Osteocyte (in vitro differentiated cells): ENCODE results near the gene KPNA3. TPM values are rescaled to one million over a fixed set of nuclear protein-coding genes. Genes with fewer than 3 reads are reported as not detected.

Source experiments
- DNase-seq: peaks from one replicate; pipeline ENCODE4 v3.0.0; 2021; ENCODE audit warnings: mixed read lengths; ENCODE audit not compliant: unreplicated experiment; ENCODE audit errors: extremely low spot score
- H3K27ac Mint-ChIP-seq: one replicate; pipeline ENCODE4 v1.8.0; 2021; ENCODE audit warnings: mild to moderate bottlenecking, mixed read lengths; ENCODE audit not compliant: unreplicated experiment
- H3K27me3 Mint-ChIP-seq: one replicate; pipeline ENCODE4 v1.8.0; 2021; ENCODE audit warnings: mixed read lengths; ENCODE audit not compliant: unreplicated experiment
- H3K36me3 Mint-ChIP-seq: one replicate; pipeline ENCODE4 v1.8.0; 2021; ENCODE audit warnings: mixed read lengths; ENCODE audit not compliant: unreplicated experiment
- H3K4me1 Mint-ChIP-seq: one replicate; pipeline ENCODE4 v1.8.0; 2021; ENCODE audit warnings: mixed read lengths; ENCODE audit not compliant: unreplicated experiment
- H3K4me3 Mint-ChIP-seq: one replicate; pipeline ENCODE4 v1.8.0; 2021; ENCODE audit warnings: mild to moderate bottlenecking, moderate library complexity, mixed read lengths; ENCODE audit not compliant: unreplicated experiment
- H3K9me3 Mint-ChIP-seq: one replicate; pipeline ENCODE4 v1.8.0; 2021; ENCODE audit warnings: mixed read lengths; ENCODE audit not compliant: unreplicated experiment
- CTCF ChIP-seq: fragments of 200-600 bp; sonication (generic); IDR thresholded peaks from 2 replicates; pipeline ENCODE4 v1.5.0; 2021; ENCODE audit warnings: antibody characterized with exemption, mild to moderate bottlenecking, moderate library complexity
- total RNA-seq: library from RNA; stranded (reverse); gene quantifications from 2 replicates; pipeline ENCODE4 v1.2.1, GENCODE V29; 2021

Gene KPNA3
- total RNA-seq, 1 donor from 2014 or later: 39.9 TPM

DNA sequence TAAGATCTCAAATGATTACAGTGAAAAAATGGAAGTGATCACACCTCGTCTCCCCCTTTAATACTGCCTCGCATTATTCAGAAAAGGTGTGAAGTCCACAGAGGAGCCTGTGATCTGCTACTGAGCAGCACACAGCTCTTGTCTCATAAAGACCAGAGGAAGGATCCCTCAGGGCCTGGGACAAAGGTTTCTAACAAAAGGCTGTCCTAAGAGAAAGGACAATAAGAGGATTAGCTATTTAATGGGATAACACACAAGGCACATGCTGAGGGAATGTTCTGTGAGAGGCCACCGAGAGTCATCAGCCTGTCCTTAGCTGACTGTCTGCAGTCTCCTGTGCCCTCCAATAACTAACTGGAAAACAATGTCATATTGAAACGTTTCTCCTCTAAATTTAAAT, 127.9 kb downstream of the KPNA3 start:
- H3K27me3 Mint-ChIP-seq: no peaks in the 10 kb centered on the region
- peaks cover 26% of the 10 kb centered on the region for H3K36me3 Mint-ChIP-seq
- no peak for DNase-seq
- no peak for TF ChIP-seq CTCF
- no peaks in the 10 kb centered on the region for H3K9me3 Mint-ChIP-seq
- no peak overlapping the region for H3K27ac Mint-ChIP-seq
- no peak overlapping the region for H3K4me3 Mint-ChIP-seq
- H3K4me1 Mint-ChIP-seq: peaks cover 9% of the 10 kb centered on the region

DNA sequence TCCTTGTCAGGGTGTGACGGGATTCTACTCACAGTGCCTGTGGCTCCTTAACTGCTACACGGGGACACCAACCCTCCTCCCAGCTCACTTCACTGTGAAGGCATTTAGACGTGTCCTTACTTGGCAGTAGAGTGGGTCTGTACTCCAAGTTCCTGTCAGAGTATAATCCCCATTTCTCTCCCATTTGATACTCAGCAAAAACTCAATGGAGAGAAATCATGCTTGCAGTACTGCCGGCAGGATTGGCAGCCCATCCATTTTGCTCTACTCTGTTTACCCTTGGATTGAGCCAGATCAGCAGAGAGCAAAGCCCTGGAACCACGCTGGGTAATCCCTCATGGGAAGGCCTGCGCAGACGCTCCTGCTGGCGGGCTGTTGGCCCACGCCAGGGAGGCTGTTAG, 135.2 kb downstream of the KPNA3 start:
- Mint-ChIP-seq H3K4me1 (no peaks in the 10 kb centered on the region), H3K36me3 (peaks cover 8% of the 10 kb centered on the region), H3K9me3 (no peaks in the 10 kb centered on the region), H3K27me3 (no peaks in the 10 kb centered on the region), H3K27ac (no peak overlapping the region), H3K4me3 (no peak overlapping the region)
- no peak for DNase-seq
- TF ChIP-seq CTCF: no peak

DNA sequence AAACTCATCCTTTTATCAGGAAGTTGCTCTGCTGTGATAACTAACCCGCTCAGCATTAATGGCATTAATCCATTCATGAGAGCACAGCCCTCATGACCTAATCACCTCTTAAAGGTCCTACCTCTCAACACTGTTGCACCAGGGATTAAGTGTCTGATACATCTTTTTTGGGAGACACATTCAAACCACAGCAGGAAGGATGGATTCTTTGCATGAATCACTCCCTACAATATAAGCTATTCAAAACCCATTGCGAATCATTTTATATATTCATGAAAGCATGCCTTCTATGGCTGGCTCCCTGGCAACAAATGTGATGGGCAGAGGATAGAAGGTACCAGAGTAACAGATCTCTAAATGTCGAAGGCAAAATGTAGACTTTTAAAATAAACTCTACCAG, 136.6 kb downstream of the KPNA3 start:
- Mint-ChIP-seq H3K4me1 (no peaks in the 10 kb centered on the region), H3K36me3 (peaks cover 2% of the 10 kb centered on the region), H3K9me3 (no peaks in the 10 kb centered on the region), H3K4me3 (no peak overlapping the region), H3K27me3 (no peaks in the 10 kb centered on the region), H3K27ac (no peak overlapping the region)
- DNase-seq: no peak
- TF ChIP-seq CTCF: no peak

DNA sequence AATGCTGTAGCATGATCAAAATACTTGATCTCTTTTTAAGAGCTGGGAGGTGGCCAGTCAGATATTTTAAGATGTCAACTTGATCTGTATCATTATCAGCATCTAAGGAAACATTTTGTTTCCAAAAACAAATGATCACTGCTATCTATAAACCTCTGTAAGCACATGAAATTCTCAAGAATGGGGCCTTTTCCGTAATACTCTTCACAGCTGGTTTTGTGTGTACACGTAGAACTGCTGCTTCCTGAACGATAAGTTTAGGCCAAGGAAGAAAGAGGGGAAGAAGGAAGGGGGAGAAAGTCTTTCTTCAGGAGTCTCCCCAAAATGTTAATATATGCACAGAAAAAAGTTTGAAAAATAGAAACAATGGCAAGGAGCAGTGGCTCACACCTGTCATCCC, 138.5 kb downstream of the KPNA3 start:
- no peak for DNase-seq
- Mint-ChIP-seq H3K4me3 (no peak overlapping the region), H3K4me1 (peaks cover 4% of the 10 kb centered on the region), H3K9me3 (no peaks in the 10 kb centered on the region), H3K27ac (no peak overlapping the region), H3K36me3 (peaks cover 2% of the 10 kb centered on the region), H3K27me3 (no peaks in the 10 kb centered on the region)
- no peak for TF ChIP-seq CTCF

DNA sequence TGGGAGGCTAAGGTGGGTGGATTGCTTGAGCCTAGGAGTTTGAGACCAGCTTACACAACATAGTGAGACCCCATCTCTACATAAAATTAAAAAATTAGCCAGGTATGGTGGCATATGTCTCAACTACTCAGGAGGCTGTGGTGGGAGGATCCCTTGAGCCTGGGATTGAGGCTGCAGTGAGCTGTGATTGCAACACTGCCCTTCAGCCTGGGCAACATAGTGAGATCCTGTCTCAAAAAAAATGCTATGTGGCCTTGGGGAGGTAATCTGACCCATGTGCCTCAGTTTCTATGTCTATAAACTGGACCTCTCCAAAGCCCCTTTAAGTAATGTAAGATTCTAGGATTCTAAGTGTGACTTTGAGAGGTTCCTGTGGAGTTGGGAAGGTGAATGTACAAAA, 139.0 kb downstream of the KPNA3 start:
- peaks cover 2% of the 10 kb centered on the region for H3K36me3 Mint-ChIP-seq
- no peaks in the 10 kb centered on the region for H3K27me3 Mint-ChIP-seq
- H3K4me1 Mint-ChIP-seq: peaks cover 4% of the 10 kb centered on the region
- H3K9me3 Mint-ChIP-seq: no peaks in the 10 kb centered on the region
- no peak overlapping the region for H3K4me3 Mint-ChIP-seq
- no peak for TF ChIP-seq CTCF
- DNase-seq: no peak
- no peak overlapping the region for H3K27ac Mint-ChIP-seq
